ENCODE measurements around the gene MEGF11.

MEGF11 gene

DNA sequence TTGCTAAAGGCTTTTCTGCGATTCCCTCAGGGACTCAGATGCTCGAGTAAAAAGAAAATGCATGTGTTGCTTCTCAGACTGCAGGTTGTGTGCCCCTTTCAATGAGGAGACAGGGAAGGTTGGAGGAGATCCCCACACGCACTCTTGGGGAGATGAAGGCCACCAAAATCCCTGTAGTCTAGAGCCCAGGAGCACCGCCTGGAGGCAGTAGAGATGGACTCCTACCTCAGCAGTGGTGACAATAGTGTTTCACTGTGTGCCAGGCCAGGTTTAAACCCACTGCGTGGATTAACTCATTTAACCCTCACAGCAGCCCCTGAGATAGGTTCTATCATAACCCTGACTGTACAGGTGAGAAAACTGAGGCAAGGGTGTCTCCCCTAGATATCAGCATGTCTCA lies 15.2 kb downstream of the MEGF11 start:
- DNase-seq: no peak

GRCh38 chr15:66237513-66238235 lies 15.9 kb downstream of the MEGF11 start:
- no peak for DNase-seq

DNA sequence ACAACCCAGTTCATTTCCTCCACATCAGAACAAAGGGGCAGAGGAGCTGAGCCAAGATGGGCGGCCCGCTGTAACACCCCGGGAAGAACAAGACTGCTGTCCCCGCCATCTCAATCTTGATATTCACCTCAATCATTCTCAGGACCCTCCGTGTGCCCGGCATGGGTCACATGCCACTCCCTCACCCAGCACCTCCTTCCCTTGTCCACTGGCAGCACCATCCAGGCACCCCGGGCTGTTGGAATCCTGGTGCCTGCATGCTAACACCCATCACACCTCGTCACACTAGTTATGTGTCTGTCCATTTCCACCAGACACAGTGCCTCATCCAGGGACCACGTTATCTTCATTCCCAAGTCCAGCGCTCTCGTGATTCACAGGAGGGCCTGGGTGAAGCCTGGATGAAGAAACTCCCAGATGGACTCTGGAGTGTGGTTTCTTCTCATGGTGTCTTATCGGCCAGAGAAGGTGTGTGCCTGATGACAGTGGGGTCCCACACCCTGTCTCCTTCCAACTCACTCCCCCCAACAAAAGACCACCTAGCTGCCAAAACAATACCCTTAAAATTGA lies 16.7 kb downstream of the MEGF11 start:
- DNase-seq: no peak

DNA sequence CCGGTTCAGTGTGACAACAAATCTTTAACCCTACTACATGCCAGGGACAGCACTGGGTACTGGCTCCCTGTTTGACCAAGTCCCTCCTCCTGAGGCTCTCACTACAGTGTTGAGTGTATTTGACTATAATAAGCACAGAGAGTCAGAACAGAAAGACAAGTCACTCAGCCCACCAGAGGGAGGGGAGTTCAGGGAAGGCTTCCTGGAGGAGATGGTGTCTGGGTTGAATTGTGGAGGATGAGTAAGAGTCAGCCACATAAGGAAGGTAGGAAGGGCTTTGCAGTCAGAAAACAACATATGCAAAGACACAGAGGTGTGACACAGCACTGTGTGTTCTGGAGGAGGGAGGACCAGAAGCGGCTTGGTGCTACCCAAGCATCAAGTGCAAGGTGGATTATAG lies 17.7 kb downstream of the MEGF11 start:
- DNase-seq: no peak

GRCh38 chr15:66234798-66235197 lies 18.8 kb downstream of the MEGF11 start:
- DNase-seq: no peak

DNA sequence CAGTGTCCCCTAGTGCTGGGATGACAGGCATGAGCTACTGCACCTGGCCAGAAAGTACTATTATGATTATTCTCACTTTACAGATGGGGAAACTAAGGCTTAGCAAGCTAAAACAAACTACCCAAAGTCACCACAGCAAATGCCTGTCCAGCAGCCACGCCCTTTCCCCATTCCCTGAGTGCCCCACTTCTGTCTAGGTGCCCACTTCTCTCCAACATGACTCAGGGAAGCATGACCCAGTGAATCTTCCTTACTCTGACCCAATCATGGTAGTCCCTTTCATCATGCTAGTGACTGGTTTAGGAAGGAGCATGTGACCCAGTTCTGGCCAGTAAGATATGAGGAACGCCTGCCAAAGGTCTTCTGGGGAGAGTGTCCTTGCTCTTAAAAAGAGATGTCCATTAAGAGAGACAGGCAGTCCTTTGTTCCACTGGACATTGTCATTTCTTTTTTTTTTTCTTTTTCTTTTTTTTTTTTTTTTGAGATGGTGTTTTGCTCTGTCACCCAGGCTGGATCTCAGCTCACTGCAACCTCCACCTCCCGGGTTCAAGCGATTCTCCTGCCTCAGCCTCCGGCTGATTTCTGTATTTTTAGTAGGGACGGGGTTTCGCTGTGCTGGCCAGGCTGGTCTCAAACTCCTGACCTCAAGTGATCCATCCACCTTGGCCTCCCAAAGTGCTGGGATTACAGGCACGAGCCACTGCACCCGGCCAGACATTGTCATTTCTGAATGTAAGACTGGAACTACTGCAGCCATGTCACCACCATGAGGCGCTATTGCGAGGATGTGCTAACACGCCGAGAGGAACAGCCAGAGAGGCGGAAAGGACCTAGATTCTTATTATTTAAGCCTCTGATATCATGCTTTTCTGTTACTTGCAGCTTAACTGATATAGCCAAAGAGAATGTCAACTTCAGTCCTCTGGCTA lies 19.8 kb downstream of the MEGF11 start:
- no peak for DNase-seq

DNA sequence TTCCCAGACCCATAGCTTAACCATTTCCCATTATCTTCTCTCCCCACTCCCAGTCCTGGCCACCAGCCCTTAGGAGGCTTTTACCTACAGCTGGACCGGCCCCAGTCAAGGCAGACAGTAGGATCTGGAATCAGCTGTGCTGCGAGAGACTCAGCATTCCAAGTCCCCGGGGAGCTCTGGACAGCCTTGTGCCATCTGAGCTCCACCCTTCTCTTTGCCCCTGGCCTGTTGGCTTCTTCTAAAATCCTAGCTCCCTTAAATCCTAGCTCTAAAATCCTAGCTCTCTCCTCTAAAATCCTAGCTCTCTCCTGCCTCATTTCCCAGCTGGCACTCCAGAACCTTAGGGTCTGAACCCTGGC lies 21.3 kb downstream of the MEGF11 start:
- no peak for DNase-seq

GRCh38 chr15:66231394-66232266 lies 21.9 kb downstream of the MEGF11 start:
- DNase-seq: no peak

DNA sequence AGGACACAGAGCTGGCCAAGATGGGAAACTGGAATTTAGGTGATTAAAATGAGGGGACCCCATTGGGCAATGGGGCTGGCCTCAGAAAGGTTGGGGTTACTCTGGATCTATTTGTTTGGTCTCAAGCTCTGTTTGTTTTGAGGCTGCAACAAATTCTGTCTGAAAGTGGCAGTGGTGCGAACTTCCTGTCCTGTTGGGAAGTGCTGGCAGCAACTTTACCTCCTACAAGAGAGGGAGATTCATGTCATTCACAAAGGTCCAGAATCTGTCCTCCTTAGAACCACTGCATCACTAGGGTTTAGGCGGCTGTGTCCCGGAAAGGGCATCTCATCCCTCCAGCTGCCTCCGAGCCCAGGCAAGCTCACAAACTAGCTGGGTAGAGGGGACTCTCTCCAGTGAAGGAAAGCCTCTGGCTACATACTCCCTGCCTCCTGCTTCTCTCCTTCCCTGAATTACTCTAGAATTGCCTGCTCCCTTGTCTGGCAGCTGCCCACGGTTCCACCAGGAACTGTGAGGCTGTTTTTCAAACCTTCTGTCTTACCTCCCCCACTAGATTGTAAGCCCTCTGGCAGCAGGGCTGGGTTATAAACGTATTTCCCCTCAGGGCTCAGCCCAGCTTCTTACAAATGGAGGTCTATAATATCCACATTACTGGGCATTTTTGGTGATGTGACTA lies 23.6 kb downstream of the MEGF11 start:
- no peak for DNase-seq

- no peak for DNase-seq
Observed at GRCh38 chr15:66228807-66229735, 24.5 kb downstream of the MEGF11 start.

DNA sequence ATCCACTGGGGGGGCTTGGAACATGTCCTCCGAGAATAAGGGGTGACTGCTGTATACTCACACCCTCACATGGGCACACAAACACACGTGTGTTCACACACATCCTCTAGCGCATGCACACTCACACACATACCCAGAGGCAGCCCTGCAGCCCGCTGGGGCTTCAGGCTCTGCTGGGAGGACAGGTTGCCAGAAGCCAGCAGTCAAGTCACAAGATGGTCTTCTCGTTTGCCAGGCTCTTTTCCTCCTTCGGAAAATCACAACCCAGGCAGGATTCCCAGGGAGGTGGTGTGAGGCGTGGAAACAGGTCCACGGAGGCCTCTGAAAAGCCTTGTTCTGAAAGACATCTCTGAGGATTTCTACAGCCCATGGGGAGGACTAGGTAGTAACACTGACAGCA lies 26.8 kb downstream of the MEGF11 start:
- no peak for DNase-seq

GRCh38 chr15:66225656-66226274 lies 27.8 kb downstream of the MEGF11 start:
- DNase-seq: no peak

DNA sequence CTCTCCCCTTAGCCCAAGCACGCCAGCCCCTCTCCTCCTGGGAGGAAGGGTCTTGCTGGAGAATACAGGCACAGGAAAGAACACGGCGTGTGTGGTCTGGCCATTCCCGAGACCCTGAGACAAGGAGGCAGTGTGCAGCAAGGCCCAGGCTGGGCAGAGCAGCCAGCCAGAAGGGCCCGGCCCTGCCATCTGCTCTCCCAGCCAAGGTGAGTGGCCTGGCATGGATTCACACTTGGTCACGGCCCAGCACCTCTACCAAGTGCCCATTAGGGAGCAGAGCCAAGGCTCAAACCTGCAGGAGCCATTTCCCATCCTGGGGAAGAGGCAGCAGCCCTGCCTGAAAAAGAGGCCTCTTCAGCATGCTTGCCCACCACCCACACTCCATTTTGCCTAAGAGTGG lies 28.6 kb downstream of the MEGF11 start:
- DNase-seq: no peak

DNA sequence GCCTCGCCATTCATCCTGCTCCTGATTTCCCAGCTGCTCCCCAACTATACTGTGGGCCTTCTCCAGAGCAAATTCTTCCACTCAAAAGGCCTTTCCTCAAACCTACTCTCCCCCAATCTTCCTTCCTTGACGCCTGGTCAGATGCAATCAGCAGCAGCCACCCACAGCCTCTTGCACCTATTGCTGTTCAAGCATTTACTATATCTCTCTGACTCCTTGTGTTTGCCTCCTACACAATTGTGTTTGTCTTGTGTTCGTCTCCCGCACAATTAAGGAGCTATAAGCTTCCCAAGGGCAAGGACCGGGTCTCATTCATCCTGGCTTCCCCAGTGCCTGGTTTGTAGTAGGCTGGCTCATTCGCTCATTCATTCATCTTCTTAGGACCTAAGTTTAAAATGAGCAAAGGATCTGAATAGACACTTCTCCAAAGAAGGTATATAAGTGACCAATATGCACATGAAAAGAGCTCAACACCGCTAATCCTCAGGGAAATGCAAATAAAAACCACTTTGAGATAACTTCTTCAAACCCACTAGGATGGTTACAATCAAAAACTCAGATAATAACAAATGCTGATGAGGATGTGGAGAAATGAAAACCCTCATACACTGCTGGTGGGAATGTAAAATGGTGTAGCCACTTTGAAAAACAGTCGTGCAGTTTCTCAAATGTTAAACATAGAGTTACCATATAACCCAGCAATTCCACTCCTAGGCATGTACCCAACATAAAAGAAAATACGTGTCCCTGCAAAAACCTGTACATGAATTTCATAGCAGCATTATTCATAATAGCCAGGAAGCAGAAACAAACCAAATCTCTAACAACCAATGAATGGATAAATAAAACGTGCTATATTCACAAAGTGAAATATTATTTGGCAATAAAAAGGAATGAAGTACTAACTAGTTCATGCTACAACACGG lies 31.0 kb downstream of the MEGF11 start:
- DNase-seq: no peak

GRCh38 chr15:66221126-66221525 lies 32.4 kb downstream of the MEGF11 start:
- no peak for DNase-seq

DNA sequence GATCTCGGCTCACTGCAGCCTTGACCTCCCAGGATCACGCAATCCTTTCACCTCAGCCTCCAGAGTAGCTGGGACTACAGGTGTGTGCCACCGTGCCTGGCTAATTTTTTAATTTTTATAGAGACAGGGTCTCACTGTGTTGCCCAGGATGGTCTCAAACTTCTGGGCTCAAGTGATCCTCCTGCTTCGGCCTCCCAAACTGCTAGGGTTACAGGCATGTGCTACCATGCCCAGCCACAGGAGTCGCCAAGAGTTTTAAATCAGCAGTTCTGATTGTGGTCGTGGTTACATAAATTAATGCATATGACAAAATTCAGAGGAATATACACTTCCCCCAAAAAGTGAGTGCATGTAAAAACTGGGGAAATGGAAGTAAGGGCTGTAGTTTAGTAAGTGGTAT lies 32.9 kb downstream of the MEGF11 start:
- no peak for DNase-seq

DNA sequence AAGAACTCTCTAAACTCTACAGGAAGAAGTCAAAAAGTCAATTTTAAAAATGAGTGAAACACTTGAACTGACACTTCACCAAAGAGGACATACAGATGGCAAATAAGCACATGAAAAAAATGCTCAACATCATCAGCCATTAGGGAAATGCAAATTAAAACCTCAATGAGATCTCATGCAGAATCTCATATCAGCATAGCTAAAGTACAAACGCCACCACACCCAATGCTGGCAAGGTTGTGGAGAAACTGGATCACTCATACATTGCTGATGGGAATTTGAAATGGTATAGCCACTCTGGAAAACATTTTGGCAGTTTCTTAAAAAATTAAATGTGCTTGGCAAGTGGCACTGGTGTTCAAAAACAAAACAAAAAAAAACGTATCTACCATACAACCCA lies 34.2 kb downstream of the MEGF11 start:
- no peak for DNase-seq

DNA sequence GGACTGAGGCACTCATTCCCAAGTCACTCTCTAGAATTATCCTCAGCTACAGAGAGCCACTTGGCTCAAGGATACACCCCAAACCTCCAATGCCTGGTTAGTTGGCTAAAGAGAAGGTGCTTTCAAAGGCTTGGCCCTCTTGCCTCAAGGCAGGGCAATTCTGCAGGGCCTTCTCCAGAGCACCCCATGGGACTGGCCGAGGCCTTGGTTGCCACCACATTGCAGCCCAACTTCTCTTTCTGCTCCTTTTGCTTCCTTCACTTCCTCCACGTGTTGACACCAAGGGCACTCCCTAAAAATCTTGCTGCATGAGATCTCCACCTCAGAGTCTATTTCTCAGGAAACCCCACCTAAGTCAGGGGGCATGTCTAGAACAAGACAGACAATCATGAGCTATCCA lies 36.7 kb downstream of the MEGF11 start:
- no peak for DNase-seq

GRCh38 chr15:66215811-66216210 lies 37.7 kb downstream of the MEGF11 start:
- DNase-seq: no peak

- no peak for DNase-seq
Observed at GRCh38 chr15:66214246-66214645, 39.3 kb downstream of the MEGF11 start.
